Activated naive CD4-positive, alpha-beta T cell (primary cell): ENCODE data around the gene GGNBP2.

Source experiments
- DNase-seq, 4 experiments: peaks; one replicate each; lab custom pipeline; 2025; lab: John Stamatoyannopoulos, UW

GGNBP2 gene

GRCh38 chr17:36514856-36515255 is 29.9 kb upstream of the GGNBP2 start:
- DNase-seq: no peak

GRCh38 chr17:36515837-36516236 is 28.9 kb upstream of the GGNBP2 start:
- no peak for DNase-seq

GRCh38 chr17:36523113-36523512 is 21.6 kb upstream of the GGNBP2 start:
- no peak for DNase-seq

- DNase-seq: no peak
Measured at GRCh38 chr17:36524428-36524876, 20.3 kb upstream of the GGNBP2 start.

GRCh38 chr17:36525113-36525512 is 19.6 kb upstream of the GGNBP2 start:
- DNase-seq: no peak

GRCh38 chr17:36525888-36526287 is 18.8 kb upstream of the GGNBP2 start:
- no peak for DNase-seq

GRCh38 chr17:36527621-36528250 is 17.0 kb upstream of the GGNBP2 start:
- DNase-seq: no peak

- DNase-seq: no peak
Measured at GRCh38 chr17:36529121-36529520, 15.6 kb upstream of the GGNBP2 start.

- no peak for DNase-seq
Measured at GRCh38 chr17:36532435-36532975, 12.2 kb upstream of the GGNBP2 start.

GRCh38 chr17:36533935-36534839 is 10.5 kb upstream of the GGNBP2 start:
- peak in 3 of 4 experiments; percentile 36 to 43 (median 36) for DNase-seq

GRCh38 chr17:36534840-36535668 is 9.7 kb upstream of the GGNBP2 start, which contains the start of the genes MYO19 and PIGW:
MYO19 (minus strand) TSS chr17:36534868; CDS start chr17:36532538, 2,330 bp downstream.
PIGW (plus strand) TSS chr17:36534987; CDS start chr17:36537102, 2,115 bp downstream.
- peak; percentile 64 to 80 (median 67) for DNase-seq

GRCh38 chr17:36535669-36536081 is 9.0 kb upstream of the GGNBP2 start:
- DNase-seq: no peak

- no peak for DNase-seq
Measured at GRCh38 chr17:36540696-36541095, 4.0 kb upstream of the GGNBP2 start.

GRCh38 chr17:36542755-36543154 is 2.0 kb upstream of the GGNBP2 start:
- no peak for DNase-seq

GRCh38 chr17:36544044-36544306 is 744 bp upstream of the GGNBP2 start:
- no peak for DNase-seq

- no peak for DNase-seq
Measured at GRCh38 chr17:36545077-36545464, 352 bp downstream of the GGNBP2 start.

- peak; percentile 90 to 96 (median 92) for DNase-seq
Measured at GRCh38 chr17:36545465-36546417, 1.0 kb downstream of the GGNBP2 start.

GRCh38 chr17:36546418-36547093 is 1.8 kb downstream of the GGNBP2 start:
- no peak for DNase-seq

GRCh38 chr17:36547776-36548175 is 3.1 kb downstream of the GGNBP2 start:
- DNase-seq: no peak
